HEK293 (cell line): ENCODE results near the gene TMEM208.
A peak's percentile ranks its signal among the peaks of the same experiment; 100 is the strongest.

Source experiments
- CTCF ChIA-PET: fragments of 350-600 bp; formaldehyde crosslinking; extraction: SDS; loops from one replicate; lab custom pipeline; 2021; ENCODE audit warnings: antibody characterized with exemption; lab: Yijun Ruan, JAX
- POLR2A ChIA-PET: fragments of 300-600 bp; formaldehyde crosslinking; extraction: SDS; loops from one replicate; lab custom pipeline; 2020; ENCODE audit warnings: antibody characterized with exemption, inconsistent platforms; lab: Yijun Ruan, JAX
- H3K27ac ChIP-seq: fragments of 200-500 bp; sonication (Bioruptor generic); 2 replicates; pipeline ENCODE4 v1.5.1; 2014; ENCODE audit warnings: low read depth, low read length, control low read depth, inconsistent platforms; ENCODE audit errors: extremely low read depth
- H3K36me3 ChIP-seq, 2 experiments: fragments of 200-500 bp in 1 of 2; sonication (Bioruptor generic) in 1 of 2; 1 replicate in 1 of 2; 2 replicates in 1 of 2; pipeline ENCODE4 v1.5.1; 2014 to 2017; ENCODE audit warnings: inconsistent platforms in 2 of 2, low read length in 2 of 2; ENCODE audit not compliant: control insufficient read depth in 2 of 2, insufficient read depth in 1 of 2
- H3K4me1 ChIP-seq: fragments of 200-500 bp; sonication (Bioruptor generic); 2 replicates; pipeline ENCODE4 v1.5.1; 2014; ENCODE audit warnings: mild to moderate bottlenecking, low read length, inconsistent platforms; ENCODE audit not compliant: control insufficient read depth, insufficient read depth
- H3K4me3 ChIP-seq: 2 replicates; pipeline ENCODE4 v1.5.1; 2011; ENCODE audit warnings: low read depth, mild to moderate bottlenecking, control low read depth, low read length, moderate library complexity
- H3K9me3 ChIP-seq: fragments of 200-500 bp; sonication (Bioruptor generic); 2 replicates; pipeline ENCODE4 v1.5.1; 2014; ENCODE audit warnings: low read depth, low read length, inconsistent platforms; ENCODE audit not compliant: control insufficient read depth, insufficient read depth
- IKZF3 ChIP-seq: fragments of 450-650 bp; IDR thresholded peaks from 2 replicates; pipeline ENCODE4 v1.5.0; 2018; ENCODE audit warnings: missing biosample characterization, mild to moderate bottlenecking, missing genetic modification characterization, moderate library complexity
- PATZ1 ChIP-seq: fragments of 450-650 bp; formaldehyde crosslinking; IDR thresholded peaks from 2 replicates; pipeline ENCODE4 v1.5.1; 2016; ENCODE audit warnings: missing biosample characterization, missing genetic modification characterization
- PRDM10 ChIP-seq: fragments of 450-650 bp; formaldehyde crosslinking; IDR thresholded peaks from 2 replicates; pipeline ENCODE4 v1.5.1; 2016; ENCODE audit warnings: missing biosample characterization, missing genetic modification characterization
- REST ChIP-seq: fragments of 450-650 bp; formaldehyde crosslinking; IDR thresholded peaks from 2 replicates; pipeline ENCODE4 v1.5.1; 2016; ENCODE audit warnings: missing biosample characterization, missing genetic modification characterization
- TCF7L2 ChIP-seq: IDR thresholded peaks from 2 replicates; pipeline ENCODE4 v1.6.1; 2011; ENCODE audit warnings: low read depth, mild to moderate bottlenecking, inconsistent platforms, low read length, moderate library complexity, borderline replicate concordance
- ZNF132 ChIP-seq: fragments of 450-650 bp; formaldehyde crosslinking; IDR thresholded peaks from 2 replicates; pipeline ENCODE4 v1.5.1; 2017; ENCODE audit warnings: missing biosample characterization, missing genetic modification characterization, borderline replicate concordance
- ZNF19 ChIP-seq: fragments of 450-650 bp; formaldehyde crosslinking; IDR thresholded peaks from 2 replicates; pipeline ENCODE4; 2016; ENCODE audit warnings: missing biosample characterization, missing genetic modification characterization, low read depth
- ZNF335 ChIP-seq: fragments of 450-650 bp; formaldehyde crosslinking; conservative IDR thresholded peaks from 2 replicates; pipeline ENCODE4 v1.5.1; 2016; ENCODE audit warnings: missing biosample characterization, missing genetic modification characterization
- ZNF513 ChIP-seq: fragments of 450-650 bp; IDR thresholded peaks from 2 replicates; pipeline ENCODE4 v1.5.1; 2018; ENCODE audit warnings: missing biosample characterization, missing genetic modification characterization
- ZNF664 ChIP-seq: fragments of 450-650 bp; formaldehyde crosslinking; IDR thresholded peaks from 2 replicates; pipeline ENCODE4 v1.5.1; 2016; ENCODE audit warnings: missing biosample characterization, missing genetic modification characterization
- ZNF777 ChIP-seq: fragments of 450-650 bp; formaldehyde crosslinking; IDR thresholded peaks from 2 replicates; pipeline ENCODE4 v1.5.1; 2017; ENCODE audit warnings: missing biosample characterization, missing genetic modification characterization, borderline replicate concordance

Gene TMEM208

GRCh38 chr16:67247192-67248072 is 20.5 kb downstream of the TMEM208 start, which contains the start of gene FHOD1 (continued):
- TF ChIP-seq REST (no peak), TCF7L2 (no peak)

GRCh38 chr16:67248073-67248400 is 21.1 kb downstream of the TMEM208 start:
- POLR2A ChIA-PET, result interaction anchor here (0.5 to 7.4 kb wide), 9 partner anchors 11 to 233 kb away, joined by 3 to 109 read pairs (median 6); partner anchors contain the start of genes ATP6V0D1 and TMEM208
- H3K4me1 ChIP-seq, result peaks cover 9% of the 10 kb centered on the region
- no peaks in the 10 kb centered on the region for H3K9me3 ChIP-seq
- TF ChIP-seq PATZ1 (tag by site-specific recombination) (no peak), IKZF3 (tag by site-specific recombination) (0 out of 2 replicates have a peak, but pooled peaks have one; percentile 3), ZNF513 (tag by site-specific recombination) (peak; percentile 27; the same call in 1 of the 2 replicates), ZNF335 (tag by site-specific recombination) (peak; percentile 89), ZNF777 (no peak), ZNF19 (tag by site-specific recombination) (no peak), PRDM10 (tag by site-specific recombination) (peak; percentile 42; the same call in 1 of the 2 replicates), ZNF132 (no peak), ZNF664 (tag by site-specific recombination) (no peak)
- peaks cover 0 to 8% of the 10 kb centered on the region in 2 experiments; a peak in 1 of 3 replicates for H3K36me3 ChIP-seq
- CTCF ChIA-PET, result interaction anchor here (0.7 to 2.3 kb wide), 4 partner anchors 11 to 169 kb away, joined by 3 to 7 read pairs (median 4); no protein-coding TSS in a partner anchor
- H3K4me3 ChIP-seq, result peak overlapping the region; percentile 36
- peak overlapping the region; percentile 5; the same call in 1 of the 2 replicates for H3K27ac ChIP-seq
